Measurements from ENCODE around the gene TMBIM4. TPM values are rescaled to one million over a fixed set of nuclear protein-coding genes. Genes with fewer than 3 reads are reported as not detected.

TMBIM4 gene
- total RNA-seq, 3 donors from 2014 or later, result 128 to 325 (median 218) TPM

DNA sequence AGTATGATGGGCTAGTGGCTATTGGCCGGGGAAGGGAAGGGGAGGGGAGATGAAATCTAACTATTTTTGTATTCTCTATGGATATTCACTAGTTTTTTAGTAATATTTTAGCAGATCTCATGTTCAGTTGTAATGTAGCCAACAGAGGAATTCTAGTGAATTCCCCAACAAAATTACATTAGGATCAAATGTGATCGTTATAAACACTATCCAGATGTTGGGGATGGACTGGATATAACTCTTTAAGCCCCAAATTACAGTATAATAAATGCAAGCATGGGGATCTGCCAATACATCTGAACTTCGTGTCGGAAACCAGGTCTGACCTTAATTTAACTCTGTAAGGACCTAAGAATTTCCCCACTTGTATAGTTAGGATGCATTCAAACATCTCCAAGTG, 60.7 kb downstream of the TMBIM4 start:
- TF ChIP-seq, protein P1, sequence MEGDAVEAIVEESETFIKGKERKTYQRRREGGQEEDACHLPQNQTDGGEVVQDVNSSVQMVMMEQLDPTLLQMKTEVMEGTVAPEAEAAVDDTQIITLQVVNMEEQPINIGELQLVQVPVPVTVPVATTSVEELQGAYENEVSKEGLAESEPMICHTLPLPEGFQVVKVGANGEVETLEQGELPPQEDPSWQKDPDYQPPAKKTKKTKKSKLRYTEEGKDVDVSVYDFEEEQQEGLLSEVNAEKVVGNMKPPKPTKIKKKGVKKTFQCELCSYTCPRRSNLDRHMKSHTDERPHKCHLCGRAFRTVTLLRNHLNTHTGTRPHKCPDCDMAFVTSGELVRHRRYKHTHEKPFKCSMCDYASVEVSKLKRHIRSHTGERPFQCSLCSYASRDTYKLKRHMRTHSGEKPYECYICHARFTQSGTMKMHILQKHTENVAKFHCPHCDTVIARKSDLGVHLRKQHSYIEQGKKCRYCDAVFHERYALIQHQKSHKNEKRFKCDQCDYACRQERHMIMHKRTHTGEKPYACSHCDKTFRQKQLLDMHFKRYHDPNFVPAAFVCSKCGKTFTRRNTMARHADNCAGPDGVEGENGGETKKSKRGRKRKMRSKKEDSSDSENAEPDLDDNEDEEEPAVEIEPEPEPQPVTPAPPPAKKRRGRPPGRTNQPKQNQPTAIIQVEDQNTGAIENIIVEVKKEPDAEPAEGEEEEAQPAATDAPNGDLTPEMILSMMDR (IDR thresholded peaks at IDR 0.05), result no peak
- TF ChIP-seq POLR2AphosphoS5 (IDR thresholded peaks at IDR 0.05) (no peak), POLR2A (IDR thresholded peaks at IDR 0.05) (no peak)
- no peaks in the 10 kb centered on the region for H3K9me3 ChIP-seq
- no peak overlapping the region for H3K4me3 ChIP-seq
- no peaks in the 10 kb centered on the region for H3K4me1 ChIP-seq
- no peaks in the 10 kb centered on the region for H3K27me3 ChIP-seq
- intact Hi-C loops (cut with DNase I; ENCODE audit: low total_unique reads), result no loop called here
- no peaks in the 10 kb centered on the region for H3K36me3 ChIP-seq
- no peak for DNase-seq (ENCODE audit: low spot score in 2 of 2)
- H3K27ac ChIP-seq, result no peak overlapping the region

- no peak overlapping the region for H3K4me3 ChIP-seq
- no peak for TF ChIP-seq POLR2AphosphoS5 (IDR thresholded peaks at IDR 0.05)
- TF ChIP-seq, protein P1 (IDR thresholded peaks at IDR 0.05), result no peak
- no peak for TF ChIP-seq POLR2A (IDR thresholded peaks at IDR 0.05)
- no peaks in the 10 kb centered on the region for H3K4me1 ChIP-seq
- intact Hi-C loops (cut with DNase I; ENCODE audit: low total_unique reads), result no loop called here
- no peaks in the 10 kb centered on the region for H3K27me3 ChIP-seq
- no peak overlapping the region for H3K27ac ChIP-seq
- DNase-seq (ENCODE audit: low spot score in 2 of 2), result no peak
- no peaks in the 10 kb centered on the region for H3K36me3 ChIP-seq
- no peaks in the 10 kb centered on the region for H3K9me3 ChIP-seq
These were observed 61.4 kb downstream of the TMBIM4 start for GRCh38 chr12:66108386-66108785.

- H3K4me1 ChIP-seq, result no peaks in the 10 kb centered on the region
- no peak overlapping the region for H3K27ac ChIP-seq
- no peak overlapping the region for H3K4me3 ChIP-seq
- no peaks in the 10 kb centered on the region for H3K9me3 ChIP-seq
- H3K36me3 ChIP-seq, result no peaks in the 10 kb centered on the region
- no peak for DNase-seq (ENCODE audit: low spot score in 2 of 2)
- TF ChIP-seq POLR2A (IDR thresholded peaks at IDR 0.05), result no peak
- TF ChIP-seq, protein P1 (IDR thresholded peaks at IDR 0.05), result peak; percentile 60 to 79 (median 69)
- H3K27me3 ChIP-seq, result no peaks in the 10 kb centered on the region
- intact Hi-C loops (cut with DNase I; ENCODE audit: low total_unique reads), result no loop called here
These were observed 62.3 kb downstream of the TMBIM4 start for GRCh38 chr12:66107451-66107915.

- no peaks in the 10 kb centered on the region for H3K27me3 ChIP-seq
- TF ChIP-seq POLR2A (IDR thresholded peaks at IDR 0.05), result no peak
- no peak for TF ChIP-seq POLR2AphosphoS5 (IDR thresholded peaks at IDR 0.05)
- TF ChIP-seq, protein P1 (IDR thresholded peaks at IDR 0.05), result no peak
- H3K27ac ChIP-seq, result no peak overlapping the region
- H3K4me1 ChIP-seq, result no peaks in the 10 kb centered on the region
- no peak overlapping the region for H3K4me3 ChIP-seq
- DNase-seq (ENCODE audit: low spot score in 2 of 2), result no peak
- H3K36me3 ChIP-seq, result no peaks in the 10 kb centered on the region
- intact Hi-C loops (cut with DNase I; ENCODE audit: low total_unique reads), result no loop called here
- H3K9me3 ChIP-seq, result no peaks in the 10 kb centered on the region
These were observed 66.5 kb downstream of the TMBIM4 start for GRCh38 chr12:66103016-66103913.

DNA sequence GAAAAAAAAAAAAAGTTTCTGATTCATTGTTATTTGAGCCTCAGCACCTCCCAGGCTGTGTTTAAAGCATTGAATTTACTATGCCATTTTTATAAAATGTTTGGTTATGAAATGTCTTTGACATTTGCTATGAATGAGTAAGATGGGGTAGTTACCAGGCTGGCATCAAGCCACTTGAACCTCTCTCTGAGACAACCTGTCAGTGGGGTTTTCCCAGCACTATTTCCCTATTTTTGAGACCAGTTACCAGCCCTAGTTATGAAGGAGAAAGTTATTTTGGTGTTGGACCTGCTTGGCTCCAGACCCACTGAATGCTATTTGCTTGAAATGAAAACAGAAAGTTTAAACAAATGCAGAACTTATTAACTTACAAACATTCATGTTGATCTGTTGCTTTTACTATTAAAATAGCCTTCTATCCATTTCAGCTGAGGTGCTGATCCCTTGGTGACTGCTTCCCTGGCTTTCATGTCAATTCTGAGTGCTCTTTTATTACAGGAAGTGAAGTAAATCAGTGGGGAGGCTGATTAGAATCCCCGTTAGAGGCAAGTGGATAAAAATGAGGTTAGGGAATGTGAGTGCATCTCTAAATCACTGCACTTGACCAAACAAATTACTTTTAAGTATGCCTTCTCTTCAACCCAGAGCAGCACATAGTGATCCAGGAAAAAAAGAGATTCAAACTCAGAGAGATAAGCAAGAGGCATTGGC, 77.1 kb downstream of the TMBIM4 start:
- no peak for DNase-seq (ENCODE audit: low spot score in 2 of 2)
- TF ChIP-seq, protein P1 (IDR thresholded peaks at IDR 0.05), result no peak
- TF ChIP-seq POLR2A (IDR thresholded peaks at IDR 0.05), result no peak
- no peak for TF ChIP-seq POLR2AphosphoS5 (IDR thresholded peaks at IDR 0.05)
- H3K4me3 ChIP-seq, result no peak overlapping the region
- no peaks in the 10 kb centered on the region for H3K9me3 ChIP-seq
- no peaks in the 10 kb centered on the region for H3K27me3 ChIP-seq
- no peaks in the 10 kb centered on the region for H3K4me1 ChIP-seq
- no peaks in the 10 kb centered on the region for H3K36me3 ChIP-seq
- H3K27ac ChIP-seq, result no peak overlapping the region
- intact Hi-C loops (cut with DNase I; ENCODE audit: low total_unique reads), result no loop called here
